Left cardiac atrium (tissue), 4 donors: ENCODE measurements around the gene ARRDC2. TPM values are rescaled to one million over a fixed set of nuclear protein-coding genes. Genes with fewer than 3 reads are reported as not detected.
A peak's percentile ranks its signal among the peaks of the same experiment; 100 is the strongest.
"Not testable (repeated sequence)": the region's sequence is repeated elsewhere in the genome, so short reads cannot be mapped to it uniquely, and the experiment has no call there.

Experiments
- ATAC-seq, 2 donors: fragments of 200-7000 bp; cut with Tn5 transposase; one replicate each; pipeline ENCODE4 v1.9.1; 2020; ENCODE audit warnings: mild to moderate bottlenecking in 2 of 2, moderate library complexity in 2 of 2
- DNase-seq: peaks from one replicate; pipeline ENCODE4 v3.0.0-alpha.2; 2020
- intact Hi-C, 2 donors: fragments of 100-400 bp; cut with DNase I; formaldehyde crosslinking; loops; one replicate each; pipeline versions ENCODE4 v1.14.1 to v1.15.1; 2022 to 2023
- total RNA-seq, 2 donors: library from RNA; stranded (reverse); fragmentation: NEBNext Ultra II Directional; extraction: Animal tissue kit (Norgen Biotek cat#: 25700); gene quantifications; one replicate each; pipeline ENCODE4 v1.2.1, GENCODE V29; 2021
- donor health status: DM: no; HTN: yes; CAD: no.
- donor health status: DM: no; HTN: yes; CAD: no; lungs with severe emphysema.
- donor health status: DM: yes; HTN: yes; CAD: no.
- donor health status: Dilated cardiomyopathy.

Gene ARRDC2
- total RNA-seq, 2 donors from 2014 or later = 14.8 to 21.6 TPM

DNA sequence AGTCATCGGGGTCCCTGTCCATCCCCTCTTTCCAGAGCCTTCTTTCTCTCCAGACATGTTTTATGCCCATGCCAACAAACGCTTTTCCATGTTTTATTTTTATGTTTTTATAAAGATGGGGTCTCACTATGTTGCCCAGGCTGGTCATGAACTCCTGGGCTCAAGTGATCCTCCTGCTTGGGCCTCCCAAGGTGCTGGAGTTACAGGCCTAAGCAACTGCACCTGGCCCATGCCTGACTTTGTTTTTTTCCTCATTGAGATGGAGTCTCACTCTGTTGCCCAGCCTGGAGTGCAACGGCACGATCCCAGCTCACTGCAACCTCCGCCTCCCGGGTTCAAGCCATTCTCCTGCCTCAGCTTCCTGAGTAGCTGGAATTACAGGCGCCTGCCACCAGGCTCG, 21.4 kb upstream of the ARRDC2 start:
- intact Hi-C loops = loop anchor here in 1 of 2 donors (5.0 kb wide), 1 partner anchor 64 kb away; no protein-coding TSS in a partner anchor
- ATAC-seq, DNase-seq: not testable (repeated sequence)

DNA sequence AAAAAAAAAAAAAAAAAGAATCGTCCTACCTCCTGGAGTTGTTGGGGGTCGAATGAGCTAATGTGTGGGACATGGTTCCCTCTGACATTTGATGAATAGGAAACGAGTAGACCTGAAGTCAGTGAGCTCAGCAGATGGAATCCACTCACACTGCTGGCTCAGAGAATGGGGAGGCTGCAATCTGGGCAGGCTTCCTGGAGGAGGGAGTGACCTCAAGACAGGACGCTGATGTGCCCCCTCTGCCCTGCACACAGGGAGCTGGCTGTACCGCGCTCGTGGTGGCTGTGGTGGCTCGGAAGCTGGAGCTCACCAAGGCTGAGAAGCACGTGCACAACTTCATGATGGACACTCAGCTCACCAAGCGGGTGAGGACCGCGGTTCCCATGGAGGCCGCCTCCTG, 19.8 kb upstream of the ARRDC2 start:
- DNase-seq (no peak), ATAC-seq (no peak)
- intact Hi-C loops = loop anchor here in 1 of 2 donors (5.0 kb wide), 1 partner anchor 66 kb away; no protein-coding TSS in a partner anchor

DNA sequence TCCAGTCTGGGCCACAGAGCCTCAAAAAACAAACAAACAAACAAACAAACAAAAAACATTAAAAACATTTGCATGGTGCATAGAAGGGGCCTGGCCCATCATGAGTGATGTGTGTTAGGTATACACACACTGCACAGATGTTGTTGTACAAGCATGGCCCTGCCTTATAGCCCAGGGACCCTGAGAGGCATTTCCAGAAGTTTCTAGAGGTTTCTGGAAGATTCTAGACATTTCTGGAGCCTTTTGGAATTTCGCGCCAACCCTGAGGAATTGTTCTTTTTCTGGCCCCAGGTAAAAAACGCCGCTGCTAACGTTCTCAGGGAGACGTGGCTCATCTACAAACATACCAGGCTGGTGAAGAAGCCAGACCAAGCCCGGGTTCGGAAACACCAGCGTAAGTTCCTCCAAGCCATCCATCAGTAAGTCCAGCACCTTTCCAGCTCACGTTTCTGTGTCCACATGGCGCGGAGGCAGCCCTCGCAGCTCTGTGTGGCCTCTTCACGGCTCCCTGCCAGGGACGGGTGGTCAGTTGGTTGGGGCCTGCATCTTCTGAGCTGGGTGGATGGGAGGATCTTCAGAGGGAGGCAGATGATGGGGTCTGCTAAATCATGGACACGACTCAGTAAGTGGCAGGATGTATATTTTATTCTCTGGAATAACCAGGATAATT, 18.4 kb upstream of the ARRDC2 start:
- DNase-seq (no peak), ATAC-seq (no peak)
- intact Hi-C loops = loop anchor here in 1 of 2 donors (5.0 kb wide), 1 partner anchor 67 kb away; no protein-coding TSS in a partner anchor

DNA sequence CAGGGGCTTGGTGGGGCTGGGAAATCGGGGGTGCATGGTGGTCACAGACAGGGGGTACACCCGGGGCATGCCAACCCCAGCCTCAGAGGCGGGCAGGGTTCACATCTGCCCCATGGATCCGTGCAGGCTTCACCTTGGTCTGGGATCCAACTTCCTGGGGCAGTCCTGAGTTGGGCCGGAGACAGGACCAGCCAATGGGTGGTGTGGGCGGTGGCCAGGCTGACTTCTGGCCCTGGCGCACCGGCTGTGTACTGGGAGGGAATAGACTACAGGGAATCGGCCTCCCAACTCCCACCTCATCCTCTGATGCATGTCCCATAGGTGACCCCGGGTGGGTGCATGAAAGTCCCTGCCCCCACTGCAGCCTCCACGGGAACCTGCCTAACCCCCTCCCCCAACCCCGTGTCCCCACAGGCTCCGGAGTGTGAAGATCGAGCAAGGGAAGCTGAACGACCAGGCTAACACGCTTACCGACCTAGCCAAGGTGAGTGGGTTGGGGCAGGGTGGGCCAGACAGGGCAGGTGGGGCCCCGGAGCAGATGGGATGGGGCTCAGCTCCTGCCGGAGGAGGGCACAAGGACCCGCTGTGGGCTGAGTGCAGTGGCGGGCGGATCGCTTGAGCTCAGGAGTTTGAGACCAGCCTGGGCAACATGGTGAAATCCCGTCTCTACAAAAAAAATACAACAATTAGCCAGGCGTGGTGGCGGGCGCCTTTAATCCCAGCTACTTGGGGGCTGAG, 14.7 kb upstream of the ARRDC2 start:
- ATAC-seq (no peak), DNase-seq (no peak)
- intact Hi-C loops = no loop called here

DNA sequence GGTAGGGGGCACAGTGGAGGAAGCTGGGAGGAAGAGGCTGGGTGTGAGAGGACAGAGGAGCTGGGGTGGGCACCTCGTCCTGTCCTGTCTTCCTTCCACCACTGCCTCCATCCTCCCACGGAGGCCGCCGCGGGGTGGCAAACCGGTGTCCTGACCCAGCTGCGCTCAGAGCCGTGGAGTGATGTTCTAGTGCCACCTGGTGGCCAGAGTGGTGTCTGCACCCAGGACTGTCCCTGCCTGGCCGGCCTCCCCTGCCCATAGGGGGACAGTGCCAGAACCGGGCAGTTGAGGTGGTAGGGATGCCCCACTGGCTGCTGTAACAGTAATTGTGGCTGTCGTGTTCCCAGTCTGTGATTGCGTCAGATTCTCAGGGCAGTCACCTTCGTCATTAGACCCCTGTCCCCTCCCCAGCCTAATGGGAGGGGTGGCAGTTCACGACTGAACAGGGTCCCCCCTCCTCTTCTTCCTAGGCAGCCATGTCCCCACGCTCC, 11.1 kb upstream of the ARRDC2 start:
- intact Hi-C loops = loop anchor here (1.0 to 5.0 kb wide), 3 partner anchors 59 to 125 kb away; partner anchors contain the start of gene SLC5A5 (in 1 of the 2)
- DNase-seq (peak; percentile 88), ATAC-seq (peak; percentile 75 to 78)

DNA sequence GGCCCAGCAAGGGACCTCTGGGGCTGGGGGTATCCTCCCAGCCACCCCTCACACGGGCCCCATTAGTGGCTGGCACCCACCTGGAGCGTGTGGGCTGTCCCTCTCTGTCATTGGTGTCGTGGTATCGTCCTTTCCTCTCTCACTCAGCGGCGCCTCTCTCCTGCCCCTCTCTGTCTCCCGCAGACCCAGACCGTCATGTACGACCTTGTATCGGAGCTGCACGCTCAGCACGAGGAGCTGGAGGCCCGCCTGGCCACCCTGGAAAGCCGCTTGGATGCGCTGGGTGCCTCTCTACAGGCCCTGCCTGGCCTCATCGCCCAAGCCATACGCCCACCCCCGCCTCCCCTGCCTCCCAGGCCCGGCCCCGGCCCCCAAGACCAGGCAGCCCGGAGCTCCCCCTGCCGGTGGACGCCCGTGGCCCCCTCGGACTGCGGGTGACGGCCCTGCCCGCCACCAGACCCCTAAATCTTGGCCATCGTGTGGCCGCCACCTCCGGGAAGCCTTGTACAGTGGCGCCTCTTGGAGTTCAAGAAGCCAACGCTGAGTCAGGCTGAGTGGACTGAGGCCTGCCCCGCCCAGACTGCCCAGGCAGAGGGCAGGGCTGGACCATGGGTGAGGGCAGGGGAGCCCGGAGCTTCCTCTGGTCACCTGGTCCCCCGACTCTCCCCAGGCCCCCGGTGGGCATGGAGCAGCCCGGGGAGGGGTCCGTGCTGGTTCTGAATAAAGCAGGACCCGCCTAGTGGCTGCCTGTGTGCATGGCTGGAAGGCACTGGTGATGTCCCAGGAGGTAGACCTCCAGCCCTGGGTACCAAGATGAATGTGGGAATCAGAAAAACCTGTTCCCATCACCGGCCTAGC, 9.8 kb upstream of the ARRDC2 start:
- intact Hi-C loops = loop anchor here (1.0 to 5.0 kb wide), 3 partner anchors 60 to 126 kb away; partner anchors contain the start of gene SLC5A5 (in 1 of the 2)

DNA sequence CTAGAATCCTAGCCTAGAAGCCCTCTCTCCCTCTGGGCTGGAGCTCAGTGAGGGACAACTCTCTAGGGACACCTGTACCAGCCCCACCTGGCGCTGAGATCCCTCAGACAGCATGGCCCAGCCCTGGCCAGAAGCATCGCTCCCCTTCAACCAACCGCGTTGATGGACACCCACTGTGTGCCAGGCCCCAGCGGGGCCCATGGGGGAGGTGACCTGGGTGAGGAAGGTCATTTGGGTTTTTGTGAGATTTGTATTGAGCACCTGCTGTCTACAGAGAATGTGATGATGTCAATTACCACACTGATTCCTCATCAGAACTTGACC, 9.2 kb upstream of the ARRDC2 start:
- ATAC-seq (no peak), DNase-seq (no peak)
- intact Hi-C loops = loop anchor here (5.0 kb wide), 2 partner anchors 61 to 126 kb away; partner anchors contain the start of gene SLC5A5 (in 1 of the 2)

More for the DNA sequence above, 9.8 kb upstream of the ARRDC2 start:
- ATAC-seq = peak in 1 of 2 donors; percentile 8
- no peak for DNase-seq

DNA sequence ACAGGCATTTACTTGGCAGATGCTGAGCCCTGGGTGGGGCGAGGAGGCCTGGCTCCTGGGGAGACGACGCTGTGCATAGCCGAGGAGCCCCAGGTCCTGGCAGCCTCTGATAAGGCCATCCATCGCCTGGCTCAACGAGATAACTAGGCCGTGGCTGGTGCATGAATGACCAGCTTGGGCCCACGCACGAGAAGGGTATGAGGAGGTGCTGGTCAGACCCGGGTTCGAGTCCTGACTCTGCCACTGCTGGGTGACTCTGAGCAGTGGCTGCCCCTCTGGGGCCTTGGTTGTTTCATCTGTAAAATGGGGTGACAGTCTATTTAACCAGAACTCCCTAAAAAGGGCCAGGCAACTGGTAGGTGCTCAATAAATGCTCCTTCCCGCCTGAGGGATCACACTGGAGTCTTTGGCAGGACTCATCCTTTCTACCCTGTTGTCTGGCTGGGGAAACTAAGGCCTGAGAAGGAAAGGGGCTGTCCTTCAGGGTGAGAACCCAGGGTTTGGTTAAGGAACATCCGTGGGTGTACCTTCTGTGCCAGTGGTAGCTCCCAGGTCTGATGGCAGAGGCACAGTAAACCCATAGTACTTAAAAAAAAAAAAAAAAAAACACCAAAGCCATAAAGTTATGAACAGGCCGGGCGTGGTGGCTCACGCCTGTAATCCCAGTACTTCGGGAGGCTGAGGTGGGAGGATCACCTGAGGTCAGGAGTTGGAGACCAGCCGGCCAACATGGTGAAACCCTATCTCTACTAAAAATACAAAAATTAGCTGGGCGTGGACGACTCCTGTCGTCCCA, 8.1 kb upstream of the ARRDC2 start:
- ATAC-seq (no peak), DNase-seq (no peak)
- intact Hi-C loops = loop anchor here (5.0 kb wide), 2 partner anchors 63 to 128 kb away; partner anchors contain the start of gene SLC5A5 (in 1 of the 2)

DNA sequence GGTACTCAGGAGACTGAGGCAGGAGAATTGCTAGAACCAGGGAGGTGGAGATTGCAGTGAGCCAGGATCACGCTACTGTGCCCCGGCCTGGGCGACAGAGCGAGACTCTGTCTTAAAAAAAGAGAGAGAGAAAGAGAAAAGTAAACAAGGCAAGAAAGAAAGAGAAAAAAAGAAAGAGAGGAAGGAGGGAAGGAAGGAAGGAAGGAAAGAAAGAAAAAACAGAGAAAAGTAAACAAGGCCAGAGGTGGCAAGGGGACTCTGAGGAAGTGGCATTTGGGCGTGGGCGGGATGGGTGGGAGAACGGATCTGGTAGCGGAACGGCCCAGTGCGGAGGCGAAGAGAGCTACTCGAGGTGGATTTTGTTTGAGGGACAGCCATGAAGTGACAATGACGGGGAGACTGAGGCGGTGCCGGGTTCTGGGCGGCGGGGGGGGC, 7.5 kb upstream of the ARRDC2 start:
- DNase-seq = no peak
- peak in 1 of 2 donors; percentile 2 for ATAC-seq
- intact Hi-C loops = no loop called here

DNA sequence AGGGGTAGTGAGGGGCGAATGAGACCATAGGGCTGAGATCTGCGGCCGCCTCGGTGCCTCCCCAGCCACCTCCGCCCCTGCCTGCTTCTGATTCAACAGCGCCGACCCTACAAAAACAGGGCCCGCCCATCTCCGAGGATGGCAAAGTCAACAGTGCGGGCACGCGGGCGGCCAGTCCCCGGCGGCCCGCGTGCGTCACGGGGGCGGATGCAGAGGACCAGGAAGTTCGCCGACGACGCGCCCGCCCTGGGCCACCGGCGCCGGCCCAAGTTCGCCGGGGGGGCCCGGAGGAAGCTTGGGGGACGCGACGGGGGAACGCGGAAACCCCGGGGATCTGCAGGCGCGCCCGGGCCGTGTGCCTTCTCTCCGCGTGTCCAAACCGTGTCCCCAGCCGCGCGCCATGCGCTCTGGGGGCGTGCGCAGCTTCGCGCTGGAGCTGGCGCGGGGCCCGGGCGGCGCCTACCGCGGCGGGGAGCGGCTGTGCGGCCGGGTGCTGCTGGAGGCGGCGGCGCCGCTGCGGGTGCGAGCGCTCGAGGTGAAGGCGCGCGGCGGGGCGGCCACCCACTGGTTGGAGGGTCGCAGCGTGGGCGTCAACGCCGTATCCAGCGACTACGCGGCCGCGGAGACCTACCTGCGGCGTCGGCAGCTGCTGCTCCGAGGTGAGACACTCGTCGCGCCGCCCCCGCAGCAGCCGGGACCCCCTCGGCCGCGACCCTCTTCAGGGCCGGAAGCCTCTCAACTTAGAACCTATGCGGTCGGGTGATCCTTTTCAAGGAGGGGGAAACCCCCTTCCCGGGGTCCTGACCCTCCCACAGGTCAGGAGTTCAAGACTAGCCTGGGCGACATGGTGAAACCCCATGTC, 6.8 kb upstream of the ARRDC2 start:
- intact Hi-C loops = no loop called here
- DNase-seq (peak; percentile 96), ATAC-seq (peak; percentile 84 to 87)

DNA sequence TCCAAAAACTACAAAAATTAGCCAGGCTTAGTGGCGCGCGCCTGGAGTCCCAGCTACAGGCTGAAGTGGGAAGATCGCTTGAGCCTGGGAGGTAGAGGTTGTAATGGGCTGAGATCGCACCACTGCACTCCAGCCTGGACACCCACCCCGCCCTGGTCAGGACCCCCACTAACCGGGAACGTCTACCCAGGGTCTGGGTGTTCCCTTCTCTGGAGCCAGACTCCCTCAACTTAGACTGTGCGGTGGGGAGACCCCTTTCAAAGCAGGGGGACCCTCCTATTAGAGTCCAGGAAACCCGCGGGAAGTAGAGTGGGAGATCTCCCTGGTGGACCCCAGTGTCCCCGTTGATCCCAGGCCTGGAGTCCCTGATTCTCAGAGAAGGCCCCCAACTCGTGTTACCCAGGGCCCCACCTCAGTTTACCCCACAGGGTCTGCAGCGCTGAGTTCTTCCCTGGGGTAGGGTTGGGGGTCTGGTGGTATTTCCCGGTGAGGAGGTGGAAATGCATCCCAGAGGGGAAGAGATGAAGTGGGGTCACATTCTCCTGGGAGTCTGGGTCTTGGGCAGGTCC, 6.1 kb upstream of the ARRDC2 start:
- intact Hi-C loops = no loop called here

DNA sequence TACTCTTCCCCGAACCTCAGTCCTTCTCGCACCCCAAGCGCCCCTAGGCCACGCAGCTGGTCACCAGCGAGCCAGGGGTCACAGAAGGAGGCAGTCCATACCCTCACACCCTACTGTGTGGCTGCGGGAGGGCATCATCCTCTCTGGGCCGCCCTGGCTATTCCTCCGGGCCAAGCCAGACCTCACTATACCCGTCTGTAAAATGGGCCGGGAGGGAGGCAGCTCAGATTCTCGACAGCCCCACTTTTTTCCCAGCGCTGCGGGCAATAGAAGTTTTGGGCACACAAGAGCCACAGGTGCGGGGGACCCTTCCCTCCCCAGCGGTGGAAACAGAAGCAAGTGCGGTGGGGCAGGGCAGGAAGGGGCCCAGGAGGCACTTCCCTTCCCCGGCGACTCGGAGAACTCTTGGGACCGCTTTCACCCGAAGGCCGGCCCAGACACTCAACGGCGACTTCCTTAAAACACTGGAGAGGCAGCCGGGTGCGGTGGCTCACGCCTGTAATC, 5.6 kb upstream of the ARRDC2 start:
- no peak for ATAC-seq

More for the DNA sequence above, 6.1 kb upstream of the ARRDC2 start:
- ATAC-seq (peak in 1 of 2 donors; percentile 4), DNase-seq (no peak)

DNA sequence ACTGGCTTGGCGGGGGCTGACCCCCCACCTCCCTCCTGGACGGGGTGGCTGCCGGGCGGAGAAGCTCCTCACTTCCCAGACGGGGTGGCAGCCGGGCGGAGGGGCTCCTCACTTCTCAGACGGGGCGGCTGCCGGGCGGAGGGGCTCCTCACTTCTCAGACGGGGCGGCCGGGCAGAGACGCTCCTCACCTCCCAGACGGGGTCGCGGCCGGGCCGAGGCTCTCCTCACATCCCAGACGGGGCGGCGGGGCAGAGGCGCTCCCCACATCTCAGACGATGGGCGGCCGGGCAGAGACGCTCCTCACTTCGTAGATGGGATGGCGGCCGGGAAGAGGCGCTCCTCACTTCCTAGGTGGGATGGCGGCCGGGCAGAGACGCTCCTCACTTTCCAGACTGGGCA, 2.2 kb upstream of the ARRDC2 start:
- ATAC-seq, DNase-seq: not testable (repeated sequence)
- intact Hi-C loops = loop anchor here in 1 of 2 donors (2.0 kb wide), 1 partner anchor 53 kb away; no protein-coding TSS in a partner anchor

More for the DNA sequence above, 5.6 kb upstream of the ARRDC2 start:
- no peak for DNase-seq
- intact Hi-C loops = no loop called here

DNA sequence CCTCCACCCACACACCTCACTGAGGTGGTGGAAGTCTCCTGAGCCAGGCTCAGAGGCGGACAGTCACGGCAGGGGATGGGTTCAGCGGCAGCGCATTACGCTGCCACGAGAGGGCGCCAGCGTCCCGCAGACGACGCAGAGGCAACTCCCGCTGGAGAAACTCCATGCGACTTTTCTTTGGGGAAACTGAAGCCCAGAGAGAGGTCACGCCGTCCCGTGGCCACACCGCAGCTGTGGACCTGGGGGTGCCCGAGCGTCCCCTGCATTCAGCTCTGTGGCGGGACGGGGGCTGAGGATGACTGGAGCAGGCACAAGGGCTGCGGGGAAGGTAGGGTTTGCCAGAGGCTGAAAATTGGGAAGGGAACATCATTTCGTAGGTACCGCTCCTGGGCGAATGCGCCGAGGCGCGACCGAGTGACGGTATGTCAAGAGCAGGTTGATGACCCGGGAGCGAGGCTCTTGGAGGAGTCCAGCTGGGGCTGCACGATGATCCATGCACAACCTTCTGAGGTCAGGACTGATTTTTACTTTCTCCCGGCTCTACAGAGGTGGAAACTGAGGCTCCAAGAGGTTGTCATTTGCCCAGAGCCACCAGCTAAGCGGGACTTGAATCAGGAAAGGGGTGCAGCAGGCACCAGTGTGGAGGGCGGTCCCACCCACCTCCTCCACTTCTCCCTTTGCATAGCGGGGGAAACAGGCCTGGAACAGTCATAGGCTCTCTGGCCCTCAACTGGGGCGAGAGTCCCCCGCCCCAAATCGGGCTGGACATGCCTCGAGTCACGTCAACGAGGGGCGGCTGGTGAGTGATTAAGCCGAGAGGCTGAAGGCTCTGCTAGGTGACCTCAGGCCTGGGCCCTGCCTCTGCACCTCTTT, 690 bp upstream of the ARRDC2 start:
- ATAC-seq (peak; percentile 86 to 87), DNase-seq (peak; percentile 87)
- intact Hi-C loops = loop anchor here (1.0 to 2.0 kb wide), 2 partner anchors 51 to 52 kb away; no protein-coding TSS in a partner anchor

DNA sequence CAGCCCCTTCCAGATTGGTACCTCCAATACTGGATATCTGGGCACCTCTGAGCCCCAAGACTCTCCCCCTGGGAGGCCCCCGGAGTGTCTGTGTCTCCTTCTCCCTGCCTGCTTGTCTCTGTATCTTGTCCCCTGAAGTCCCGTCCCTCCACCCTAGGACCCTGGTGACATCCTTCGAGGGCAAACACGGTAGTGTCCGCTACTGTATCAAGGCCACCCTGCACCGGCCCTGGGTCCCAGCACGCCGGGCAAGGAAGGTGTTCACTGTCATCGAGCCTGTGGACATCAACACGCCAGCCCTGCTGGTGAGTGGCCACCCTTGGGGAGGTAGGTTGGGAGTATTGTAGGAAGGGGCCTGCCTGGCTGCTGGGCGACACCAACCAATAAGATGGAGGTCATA, 844 bp downstream of the ARRDC2 start:
- no peak for DNase-seq
- intact Hi-C loops = no loop called here
- no peak for ATAC-seq
